NCI-H1048 (cell line): ENCODE results near the gene ACAD10.

Source experiments
- DNase-seq: peaks from one replicate; lab custom pipeline; 2025; lab: John Stamatoyannopoulos, UW

The ACAD10 gene

GRCh38 chr12:111776836-111777344 is 91.0 kb downstream of the ACAD10 start:
- no peak for DNase-seq

- no peak for DNase-seq
Measured at GRCh38 chr12:111777345-111778045, 91.6 kb downstream of the ACAD10 start.

GRCh38 chr12:111780166-111780565 is 94.3 kb downstream of the ACAD10 start:
- DNase-seq: no peak

GRCh38 chr12:111780615-111781014 is 94.8 kb downstream of the ACAD10 start:
- no peak for DNase-seq

GRCh38 chr12:111781085-111781658 is 95.3 kb downstream of the ACAD10 start:
- no peak for DNase-seq

- no peak for DNase-seq
Measured at GRCh38 chr12:111783046-111783445, 97.2 kb downstream of the ACAD10 start.

- no peak for DNase-seq
Measured at GRCh38 chr12:111784953-111785352, 99.1 kb downstream of the ACAD10 start.

- no peak for DNase-seq
Measured at GRCh38 chr12:111785651-111786050, 99.8 kb downstream of the ACAD10 start.

GRCh38 chr12:111788178-111788654 is 102.4 kb downstream of the ACAD10 start:
- DNase-seq: no peak

- no peak for DNase-seq
Measured at GRCh38 chr12:111789779-111790178, 103.9 kb downstream of the ACAD10 start.

GRCh38 chr12:111791507-111791906 is 105.7 kb downstream of the ACAD10 start:
- no peak for DNase-seq

GRCh38 chr12:111792155-111792855 is 106.5 kb downstream of the ACAD10 start:
- DNase-seq: no peak

- no peak for DNase-seq
Measured at GRCh38 chr12:111792856-111793235, 107.0 kb downstream of the ACAD10 start.

GRCh38 chr12:111798182-111798581 is 112.3 kb downstream of the ACAD10 start:
- no peak for DNase-seq

GRCh38 chr12:111799758-111800157 is 113.9 kb downstream of the ACAD10 start:
- no peak for DNase-seq

- DNase-seq: no peak
Measured at GRCh38 chr12:111803038-111803626, 117.3 kb downstream of the ACAD10 start.

GRCh38 chr12:111803851-111804250 is 118.0 kb downstream of the ACAD10 start:
- DNase-seq: no peak

- no peak for DNase-seq
Measured at GRCh38 chr12:111806304-111806703, 120.5 kb downstream of the ACAD10 start.
